Breast epithelium (tissue), 4 donors: Measurements from ENCODE around the gene FAM180B. TPM values are rescaled to one million over a fixed set of nuclear protein-coding genes. Genes with fewer than 3 reads are reported as not detected.

Source experiments
- DNase-seq, 2 donors: peaks; one replicate each; pipeline ENCODE4 v3.0.0-alpha.2; 2019; ENCODE audit warnings: low spot score in 2 of 2
- H3K27ac ChIP-seq, 2 donors: fragments of 200-600 bp; sonication (generic) in 1 of 2; one replicate each; pipeline ENCODE4 v1.5.1; 2016 to 2019; ENCODE audit warnings: mild to moderate bottlenecking in 1 of 2
- H3K27me3 ChIP-seq, 2 donors: fragments of 200-600 bp; sonication (generic) in 1 of 2; one replicate each; pipeline versions ENCODE4 v1.5.1 to v1.6.0; 2017 to 2019; ENCODE audit warnings: control low read depth in 1 of 2, mild to moderate bottlenecking in 1 of 2
- H3K36me3 ChIP-seq: fragments of 200-600 bp; one replicate; pipeline ENCODE4 v1.5.1; 2019
- H3K4me1 ChIP-seq, 2 donors: fragments of 200-600 bp; sonication (generic); one replicate each; pipeline ENCODE4 v1.5.1; 2016 to 2019; ENCODE audit warnings: control low read depth in 1 of 2
- H3K4me3 ChIP-seq, 3 donors: fragments of 200-600 bp; sonication (generic); 1 replicate in 2 of 3; 2 replicates in 1 of 3; pipeline ENCODE4 v1.5.1; 2016 to 2019; ENCODE audit warnings: mild to moderate bottlenecking in 3 of 3, moderate library complexity in 2 of 3
- H3K9me3 ChIP-seq, 2 donors: fragments of 200-600 bp; sonication (generic) in 1 of 2; one replicate each; pipeline ENCODE4 v1.5.1; 2016 to 2019; ENCODE audit warnings: control low read depth in 1 of 2
- POLR2A ChIP-seq: fragments of 450-650 bp; IDR thresholded peaks from one replicate; pipeline ENCODE4 v1.6.1; 2016; ENCODE audit warnings: antibody characterized with exemption, mild to moderate bottlenecking, moderate library complexity
- POLR2AphosphoS5 ChIP-seq, 3 donors: sonication (generic); formaldehyde crosslinking; IDR thresholded peaks; one replicate each; pipeline ENCODE4 v1.6.1; 2017; ENCODE audit warnings: antibody characterized with exemption in 3 of 3
- intact Hi-C: fragments of 100-400 bp; cut with DNase I; formaldehyde crosslinking; loops from one replicate; pipeline ENCODE4 v1.15.1; 2023; ENCODE audit warnings: low total_unique reads
- total RNA-seq, 3 donors: library from RNA; depleted of rRNA; stranded (reverse); fragments of >200 nt; gene quantifications; one replicate each; pipeline ENCODE4 v1.1.0, GENCODE V29; 2016
- TF ChIP-seq, protein P1 (sequence below), 3 donors: fragments of 450-650 bp; IDR thresholded peaks; one replicate each; pipeline ENCODE4 v1.5.1; 2016 to 2017; ENCODE audit warnings: antibody characterized with exemption in 3 of 3, mild to moderate bottlenecking in 3 of 3, moderate library complexity in 3 of 3

FAM180B gene
- total RNA-seq, 3 donors from 2014 or later, result 11.2 TPM; not detected in 2

DNA sequence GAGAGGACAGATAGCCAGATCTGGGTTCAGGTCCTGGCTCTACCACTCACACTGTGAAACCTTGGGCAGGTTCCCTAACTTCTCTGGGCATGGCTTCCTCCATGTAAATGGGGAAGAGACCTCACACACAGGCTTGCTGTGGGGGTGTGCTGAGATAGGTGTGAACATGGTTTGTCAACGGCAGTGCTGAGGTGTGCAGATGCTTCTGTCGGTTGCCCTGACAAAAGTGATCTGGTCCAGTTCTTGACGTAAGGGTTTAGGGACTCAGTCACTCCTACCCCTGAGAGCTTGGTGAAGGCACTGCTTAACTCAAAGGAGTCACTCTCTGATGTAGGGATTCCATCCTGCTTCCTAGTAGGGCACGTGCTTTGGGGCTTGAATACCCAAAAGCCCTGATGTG is 5.8 kb downstream of the FAM180B start:
- Histone ChIP-seq H3K27ac (no peak overlapping the region), H3K27me3 (peaks cover 0 to 21% of the 10 kb centered on the region in 2 donors), H3K36me3 (no peaks in the 10 kb centered on the region), H3K4me3 (no peak overlapping the region), H3K9me3 (no peaks in the 10 kb centered on the region), H3K4me1 (peaks cover 0 to 6% of the 10 kb centered on the region in 2 donors)
- no peak for TF ChIP-seq POLR2AphosphoS5 (IDR thresholded peaks at IDR 0.05)
- TF ChIP-seq, protein P1, sequence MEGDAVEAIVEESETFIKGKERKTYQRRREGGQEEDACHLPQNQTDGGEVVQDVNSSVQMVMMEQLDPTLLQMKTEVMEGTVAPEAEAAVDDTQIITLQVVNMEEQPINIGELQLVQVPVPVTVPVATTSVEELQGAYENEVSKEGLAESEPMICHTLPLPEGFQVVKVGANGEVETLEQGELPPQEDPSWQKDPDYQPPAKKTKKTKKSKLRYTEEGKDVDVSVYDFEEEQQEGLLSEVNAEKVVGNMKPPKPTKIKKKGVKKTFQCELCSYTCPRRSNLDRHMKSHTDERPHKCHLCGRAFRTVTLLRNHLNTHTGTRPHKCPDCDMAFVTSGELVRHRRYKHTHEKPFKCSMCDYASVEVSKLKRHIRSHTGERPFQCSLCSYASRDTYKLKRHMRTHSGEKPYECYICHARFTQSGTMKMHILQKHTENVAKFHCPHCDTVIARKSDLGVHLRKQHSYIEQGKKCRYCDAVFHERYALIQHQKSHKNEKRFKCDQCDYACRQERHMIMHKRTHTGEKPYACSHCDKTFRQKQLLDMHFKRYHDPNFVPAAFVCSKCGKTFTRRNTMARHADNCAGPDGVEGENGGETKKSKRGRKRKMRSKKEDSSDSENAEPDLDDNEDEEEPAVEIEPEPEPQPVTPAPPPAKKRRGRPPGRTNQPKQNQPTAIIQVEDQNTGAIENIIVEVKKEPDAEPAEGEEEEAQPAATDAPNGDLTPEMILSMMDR (IDR thresholded peaks at IDR 0.05), result no peak
- TF ChIP-seq POLR2A, result no peak
- intact Hi-C loops, result no loop called here
- no peak for DNase-seq

DNA sequence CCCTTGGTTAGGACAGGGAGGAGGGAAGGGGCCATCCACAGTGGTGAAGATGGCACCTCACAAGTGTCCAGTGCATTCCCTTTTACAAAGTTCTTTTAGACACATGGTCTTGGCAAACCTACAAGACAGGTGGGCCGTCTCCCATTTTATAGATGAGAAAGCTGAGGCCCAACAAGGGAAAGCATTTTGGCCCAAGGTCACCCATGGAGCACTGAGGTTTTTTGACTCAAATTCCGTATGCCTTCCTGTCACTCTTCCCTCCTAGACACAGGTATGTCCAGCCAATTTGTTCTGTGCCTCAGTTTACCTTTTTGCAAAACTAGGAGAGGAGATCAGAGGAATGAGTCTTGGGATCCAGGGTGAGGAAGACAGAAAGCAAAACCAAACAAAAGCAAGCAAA is 6.5 kb downstream of the FAM180B start:
- H3K36me3 ChIP-seq, result no peaks in the 10 kb centered on the region

DNA sequence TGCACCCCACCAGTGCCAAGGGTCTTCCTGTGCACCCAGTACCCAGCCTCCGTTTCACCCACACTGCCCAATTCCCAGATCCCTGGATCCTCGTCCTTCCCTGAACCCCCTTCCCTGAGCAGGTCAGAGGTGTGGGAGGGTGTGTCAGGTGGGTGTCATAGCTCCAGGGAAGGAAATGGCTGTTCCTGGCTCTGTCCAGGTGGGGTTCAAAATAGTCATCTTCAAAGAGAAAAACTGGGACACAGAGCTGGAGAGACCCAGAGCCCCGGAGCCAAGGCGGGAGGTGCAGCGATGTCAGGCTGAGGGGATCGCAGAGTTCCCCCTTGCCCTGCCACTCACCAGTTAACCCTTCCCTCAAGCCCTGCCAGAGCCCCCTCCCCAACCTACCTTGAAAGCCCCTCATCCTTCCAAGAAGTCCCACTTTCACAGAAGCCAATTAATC is 7.0 kb downstream of the FAM180B start:
- H3K4me3 ChIP-seq, result peak overlapping the region; percentile 17 to 69 (median 43)
- DNase-seq, result no peak

More for the DNA sequence above, 6.5 kb downstream of the FAM180B start:
- Histone ChIP-seq H3K27me3 (peaks cover 0 to 21% of the 10 kb centered on the region in 2 donors), H3K4me1 (peaks cover 0 to 6% of the 10 kb centered on the region in 2 donors), H3K27ac (no peak overlapping the region), H3K4me3 (no peak overlapping the region), H3K9me3 (no peaks in the 10 kb centered on the region)
- TF ChIP-seq POLR2A (no peak), POLR2AphosphoS5 (IDR thresholded peaks at IDR 0.05) (no peak)
- TF ChIP-seq, protein P1 (IDR thresholded peaks at IDR 0.05), result no peak
- no peak for DNase-seq
- intact Hi-C loops, result no loop called here

DNA sequence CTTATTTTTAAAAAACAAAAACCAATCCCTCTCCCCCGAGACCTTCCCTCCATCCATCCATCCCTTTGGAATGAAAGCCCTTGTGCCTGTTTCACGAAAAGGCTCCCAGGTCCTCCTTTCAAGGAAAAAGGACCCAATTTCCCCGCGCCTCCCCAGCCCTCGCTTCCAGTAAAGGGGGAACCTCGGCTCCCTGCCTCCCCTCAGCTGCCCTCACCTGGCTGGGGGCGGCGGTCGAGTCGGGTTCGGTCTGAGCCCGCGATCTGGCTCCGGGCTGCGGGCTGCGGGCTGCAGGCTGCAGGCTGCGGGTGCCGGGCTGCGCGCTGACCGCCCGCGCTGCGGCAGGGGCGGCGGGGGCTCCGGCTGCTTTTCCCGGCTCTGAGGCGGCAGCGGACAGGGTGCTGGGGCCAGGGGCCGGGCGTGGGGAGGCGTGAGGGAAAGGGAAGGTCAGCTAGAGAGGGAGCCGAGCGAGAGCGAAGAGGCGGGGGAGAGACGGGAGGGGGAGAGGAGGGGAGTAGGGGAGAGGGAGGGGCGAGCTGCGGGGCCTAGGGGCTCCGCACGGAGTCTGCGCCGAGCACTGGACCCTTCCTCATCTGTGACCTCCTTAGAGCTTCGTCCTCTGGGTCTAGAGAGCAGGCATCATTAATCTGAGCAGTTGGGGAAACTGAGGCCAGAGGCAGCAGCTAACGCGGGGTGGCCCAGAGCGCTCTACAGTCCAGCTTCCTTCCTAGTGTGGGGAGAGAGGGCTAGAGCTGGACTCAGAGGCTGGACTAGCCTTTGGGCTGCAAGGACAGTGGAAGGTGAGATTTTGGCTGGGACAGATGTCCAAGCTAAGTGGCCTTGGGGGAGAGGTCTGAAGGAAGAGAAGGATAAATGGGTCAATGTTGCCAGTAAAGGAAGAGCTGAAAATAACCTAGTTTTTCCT is 7.7 kb downstream of the FAM180B start, which contains the start of gene C1QTNF4:
TSS of gene C1QTNF4 (minus strand) at position 478 of the 922 bp plus-strand sequence. CDS start 3,601 bp downstream, outside the sequence.
- H3K27ac ChIP-seq, result no peak within 1 kb of the TSS
- no peaks in the 10 kb centered on the region for H3K9me3 ChIP-seq
- H3K4me3 ChIP-seq, result peak within 1 kb of the TSS; percentile 17 to 69 (median 43)
- no peaks in the 10 kb centered on the region for H3K36me3 ChIP-seq
- peaks cover 0 to 21% of the 10 kb centered on the region in 2 donors for H3K27me3 ChIP-seq
- no peak for DNase-seq
- intact Hi-C loops, result no loop called here
- H3K4me1 ChIP-seq, result peaks cover 0 to 6% of the 10 kb centered on the region in 2 donors
- TF ChIP-seq, protein P1 (IDR thresholded peaks at IDR 0.05), result no peak
- TF ChIP-seq POLR2A (no peak), POLR2AphosphoS5 (IDR thresholded peaks at IDR 0.05) (no peak)

More for the DNA sequence above, 7.0 kb downstream of the FAM180B start:
- Histone ChIP-seq H3K27me3 (peaks cover 0 to 21% of the 10 kb centered on the region in 2 donors), H3K9me3 (no peaks in the 10 kb centered on the region), H3K27ac (no peak overlapping the region), H3K4me1 (peaks cover 0 to 6% of the 10 kb centered on the region in 2 donors), H3K36me3 (no peaks in the 10 kb centered on the region)
- intact Hi-C loops, result no loop called here
- TF ChIP-seq, protein P1 (IDR thresholded peaks at IDR 0.05), result no peak

DNA sequence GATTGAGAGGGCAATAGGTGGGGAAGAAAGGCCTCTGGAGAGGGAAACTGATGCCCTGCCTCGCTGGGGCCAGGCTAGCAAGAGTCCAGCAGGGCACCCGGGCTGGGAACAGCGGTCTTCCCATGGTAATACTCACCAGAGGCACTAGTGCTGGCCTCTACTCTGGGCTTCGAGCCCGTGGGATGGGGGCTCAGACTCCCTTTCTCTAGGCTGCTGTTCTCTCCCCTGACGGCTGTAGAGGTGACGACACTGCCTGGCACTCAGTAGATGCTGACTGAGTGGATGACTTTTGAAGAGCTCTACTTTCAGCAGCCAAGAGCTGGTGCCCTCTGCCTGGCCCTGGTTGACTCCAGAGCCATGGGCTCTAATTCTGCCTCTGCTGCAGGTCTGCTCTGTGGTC is 8.6 kb downstream of the FAM180B start:
- Histone ChIP-seq H3K9me3 (no peaks in the 10 kb centered on the region), H3K4me3 (no peak overlapping the region), H3K27me3 (peaks cover 0 to 21% of the 10 kb centered on the region in 2 donors), H3K27ac (no peak overlapping the region), H3K36me3 (no peaks in the 10 kb centered on the region), H3K4me1 (peaks cover 0 to 6% of the 10 kb centered on the region in 2 donors)
- TF ChIP-seq POLR2AphosphoS5 (IDR thresholded peaks at IDR 0.05), result no peak
- TF ChIP-seq POLR2A, result no peak
- TF ChIP-seq, protein P1 (IDR thresholded peaks at IDR 0.05), result no peak
- intact Hi-C loops, result no loop called here
- DNase-seq, result no peak
